Suprapubic skin (tissue), 4 donors: Measurements from ENCODE around the gene SNAPIN. TPM values are rescaled to one million over a fixed set of nuclear protein-coding genes. Genes with fewer than 3 reads are reported as not detected.

Experiments used
- DNase-seq, 2 donors: peaks; one replicate each; pipeline ENCODE4 v3.0.0-alpha.2; 2019; ENCODE audit warnings: low spot score in 2 of 2
- H3K27ac ChIP-seq: fragments of 200-600 bp; sonication (generic); one replicate; pipeline ENCODE4 v1.5.1; 2019
- H3K27me3 ChIP-seq: fragments of 200-600 bp; sonication (generic); one replicate; pipeline ENCODE4 v1.5.1; 2019
- H3K36me3 ChIP-seq: fragments of 200-600 bp; sonication (generic); one replicate; pipeline ENCODE4 v1.5.1; 2019
- H3K4me1 ChIP-seq: fragments of 200-600 bp; sonication (generic); one replicate; pipeline ENCODE4 v1.5.1; 2019
- H3K4me3 ChIP-seq: fragments of 200-600 bp; sonication (generic); one replicate; pipeline ENCODE4 v1.5.1; 2019; ENCODE audit warnings: mild to moderate bottlenecking
- H3K9me3 ChIP-seq: fragments of 200-600 bp; sonication (generic); one replicate; pipeline ENCODE4 v1.5.1; 2019
- CTCF ChIP-seq, 2 donors: fragments of 200-600 bp in 1 of 2; fragments of 450-650 bp in 1 of 2; sonication (generic) in 1 of 2; IDR thresholded peaks; one replicate each; pipeline ENCODE4 v1.5.1; 2016 to 2019; ENCODE audit warnings: antibody characterized with exemption in 2 of 2, mild to moderate bottlenecking in 1 of 2, moderate library complexity in 1 of 2
- EP300 ChIP-seq: sonication (generic); formaldehyde crosslinking; IDR thresholded peaks from one replicate; pipeline ENCODE4 v1.6.1; 2017; ENCODE audit warnings: antibody characterized with exemption
- POLR2A ChIP-seq, 2 donors: fragments of 450-650 bp; IDR thresholded peaks; one replicate each; pipeline ENCODE4 v1.6.1; 2017; ENCODE audit warnings: antibody characterized with exemption in 2 of 2, mild to moderate bottlenecking in 2 of 2, moderate library complexity in 2 of 2
- POLR2AphosphoS5 ChIP-seq, 3 donors: sonication (generic); formaldehyde crosslinking; IDR thresholded peaks; one replicate each; pipeline ENCODE4 v1.6.1; 2017; ENCODE audit warnings: antibody characterized with exemption in 3 of 3
- WGBS: methylation state at CpG from one replicate; pipeline ENCODE4 v1.1.5; 2018; 5-methylcytosine and 5-hydroxymethylcytosine counted together
- total RNA-seq, 4 donors: library from RNA; depleted of rRNA; stranded (reverse); fragments of >200 nt; gene quantifications; one replicate each; pipeline ENCODE4 v1.1.0, GENCODE V29; 2016

Gene SNAPIN
- total RNA-seq, 4 donors from 2014 or later: 33.6 to 41.1 (median 35.6) TPM

GRCh38 chr1:153652805-153653500 is 5.5 kb upstream of the SNAPIN start:
- WGBS: 42% methylated on average over 3 of the region's 3 CpGs
- Histone ChIP-seq H3K4me1 (peaks cover 6% of the 10 kb centered on the region), H3K27ac (peak overlapping the region; percentile 54), H3K4me3 (no peak overlapping the region), H3K9me3 (no peaks in the 10 kb centered on the region), H3K36me3 (no peaks in the 10 kb centered on the region), H3K27me3 (no peaks in the 10 kb centered on the region)
- peak; percentile 50 to 57 for DNase-seq
- TF ChIP-seq CTCF (IDR thresholded peaks at IDR 0.05): no peak
- TF ChIP-seq POLR2A (IDR thresholded peaks at IDR 0.05): no peak
- TF ChIP-seq EP300: no peak
- no peak for TF ChIP-seq POLR2AphosphoS5 (IDR thresholded peaks at IDR 0.05)

GRCh38 chr1:153655333-153655732 is 3.2 kb upstream of the SNAPIN start:
- Histone ChIP-seq H3K4me3 (no peak overlapping the region), H3K27ac (no peak overlapping the region), H3K4me1 (peaks cover 15% of the 10 kb centered on the region), H3K9me3 (no peaks in the 10 kb centered on the region), H3K27me3 (no peaks in the 10 kb centered on the region), H3K36me3 (no peaks in the 10 kb centered on the region)
- peak in 1 of 2 donors; percentile 14 for DNase-seq
- 92% methylated on average over 3 of the region's 3 CpGs for WGBS
- TF ChIP-seq CTCF (IDR thresholded peaks at IDR 0.05) (no peak), EP300 (no peak), POLR2AphosphoS5 (IDR thresholded peaks at IDR 0.05) (no peak), POLR2A (IDR thresholded peaks at IDR 0.05) (no peak)

DNA sequence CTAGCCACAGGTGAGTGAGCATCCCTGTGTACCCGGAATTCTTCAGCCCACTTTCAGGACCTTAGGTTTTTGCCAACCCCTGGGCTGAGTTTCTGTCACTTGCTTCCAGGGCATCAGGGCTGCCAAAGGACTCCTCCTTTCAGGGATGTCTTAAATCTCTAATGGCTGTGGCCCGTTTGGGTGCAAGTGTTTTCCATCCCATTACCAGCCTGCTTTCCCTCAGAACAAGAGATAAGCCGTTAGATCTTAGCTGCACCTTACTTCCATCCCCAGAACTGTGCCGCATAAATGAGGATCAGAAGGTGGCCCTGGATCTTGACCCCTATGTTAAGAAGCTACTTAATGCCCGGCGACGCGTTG is 652 bp downstream of the SNAPIN start:
- no peak for DNase-seq
- H3K27ac ChIP-seq: peak overlapping the region; percentile 92
- no peaks in the 10 kb centered on the region for H3K9me3 ChIP-seq
- 43% methylated on average over 8 of the region's 8 CpGs for WGBS
- peaks cover 15% of the 10 kb centered on the region for H3K4me1 ChIP-seq
- peaks cover 37% of the 10 kb centered on the region for H3K36me3 ChIP-seq
- TF ChIP-seq POLR2A (IDR thresholded peaks at IDR 0.05) (no peak), POLR2AphosphoS5 (IDR thresholded peaks at IDR 0.05) (no peak), EP300 (no peak), CTCF (IDR thresholded peaks at IDR 0.05) (no peak)
- peak overlapping the region; percentile 71 for H3K4me3 ChIP-seq
- no peaks in the 10 kb centered on the region for H3K27me3 ChIP-seq

DNA sequence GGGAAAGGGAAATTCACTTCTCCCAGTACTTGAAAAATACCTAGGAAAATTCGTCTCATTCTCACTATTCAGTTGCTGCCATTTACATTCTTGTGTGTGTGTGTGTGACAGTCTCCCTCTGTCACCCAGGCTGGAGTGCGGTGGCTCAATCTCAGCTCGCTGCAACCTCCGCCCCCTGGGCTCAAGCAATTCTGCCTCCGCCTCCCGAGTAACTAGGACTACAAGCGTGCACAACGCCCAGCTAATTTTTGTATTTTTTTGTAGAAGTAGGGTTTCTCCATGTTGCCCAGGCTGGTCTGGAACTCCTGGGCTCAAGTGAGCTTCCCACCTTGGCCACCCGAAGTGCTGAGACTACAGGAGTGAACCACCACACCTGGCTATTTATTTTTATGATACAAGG is 1.2 kb downstream of the SNAPIN start:
- peak overlapping the region; percentile 71 for H3K4me3 ChIP-seq

More for the DNA sequence above, 1.2 kb downstream of the SNAPIN start:
- H3K36me3 ChIP-seq: peaks cover 42% of the 10 kb centered on the region
- H3K9me3 ChIP-seq: no peaks in the 10 kb centered on the region
- DNase-seq: peak; percentile 56 to 74
- peaks cover 15% of the 10 kb centered on the region for H3K4me1 ChIP-seq
- H3K27me3 ChIP-seq: no peaks in the 10 kb centered on the region
- 64% methylated on average over 9 of the region's 9 CpGs for WGBS
- H3K27ac ChIP-seq: peak overlapping the region; percentile 92
- no peak for TF ChIP-seq POLR2AphosphoS5 (IDR thresholded peaks at IDR 0.05)
- no peak for TF ChIP-seq POLR2A (IDR thresholded peaks at IDR 0.05)
- TF ChIP-seq CTCF (IDR thresholded peaks at IDR 0.05): no peak
- TF ChIP-seq EP300: no peak
